ENCODE data around the gene RBCK1. TPM values are rescaled to one million over a fixed set of nuclear protein-coding genes. Genes with fewer than 3 reads are reported as not detected.

Gene RBCK1
- total and polyA plus RNA-seq, 2 of the 4 experiments (the other 2 are of a cell fraction) = 29.9 to 84.2 TPM

DNA sequence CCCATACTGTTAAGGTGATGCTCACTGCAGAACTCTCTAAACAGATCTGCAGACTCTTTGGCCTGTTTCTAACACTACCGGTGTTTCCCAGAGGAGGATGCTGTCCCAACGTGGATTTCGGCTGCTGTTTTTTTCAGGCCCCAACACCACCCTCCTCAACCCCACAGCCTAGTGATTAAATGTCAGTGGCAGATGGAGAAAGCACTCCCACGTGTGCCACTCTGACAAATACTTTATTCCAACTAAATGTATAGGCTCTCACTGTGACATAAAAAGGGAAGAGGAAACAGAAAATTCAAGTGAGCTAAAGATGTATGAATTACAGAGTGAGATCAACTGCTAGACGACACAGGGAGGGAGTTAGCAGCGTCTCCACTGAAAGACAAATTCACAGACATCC, 50.7 kb downstream of the RBCK1 start:
- no peak overlapping the region for H2BK120ac ChIP-seq (ENCODE audit: low read depth, low read length)
- H4K91ac ChIP-seq (ENCODE audit: insufficient read depth, low read depth, low read length) = no peak overlapping the region
- H3K9ac ChIP-seq (ENCODE audit: low read depth, low read length) = no peak overlapping the region
- peaks cover 19% of the 10 kb centered on the region for H3K9me1 ChIP-seq (ENCODE audit: insufficient read depth, low read length)
- H3K79me1 ChIP-seq (ENCODE audit: low read depth in 1 of 2, low read length in 2 of 2) = peaks cover 4 to 70% of the 10 kb centered on the region in 2 experiments; a peak in 3 of 4 replicates
- H3K18ac ChIP-seq (ENCODE audit: low read depth, low read length) = no peak overlapping the region
- H4K5ac ChIP-seq (ENCODE audit: low read depth, low read length) = no peak overlapping the region
- H3K4me2 ChIP-seq (ENCODE audit: low read depth, low read length) = peak overlapping the region; percentile 41
- peaks cover 7% of the 10 kb centered on the region for H3K4me1 ChIP-seq (ENCODE audit: control insufficient read depth, insufficient read depth, low read length)
- WGBS, 2 experiments (ENCODE audit: extremely low coverage in 2 of 2, insufficient read length in 1 of 2) = no CpG with 5 or more reads among the region's 6 CpGs
- no peak overlapping the region for H3K14ac ChIP-seq (replicated peaks; ENCODE audit: low read depth, low read length)
- peaks cover 76% of the 10 kb centered on the region for H4K20me1 ChIP-seq (ENCODE audit: insufficient read depth, low read length)
- dilution Hi-C loops (cut with HindIII; ENCODE audit: low sequenced_read_pairs, unreplicated experiment) (no loop called here), in situ Hi-C loops (cut with MboI; ENCODE audit: low sequenced_read_pairs) (no loop called here), intact Hi-C loops (cut with micrococcal nuclease) (loop anchor here (1.0 to 2.0 kb wide), 2 partner anchors 8 to 64 kb away; no protein-coding TSS in a partner anchor)
- ATAC-seq (ENCODE audit: low read depth) = no peak
- CTCF ChIA-PET = no interaction called here
- H3K4ac ChIP-seq (ENCODE audit: low read depth, low read length) = no peak overlapping the region
- no TSS peak for BruUV-seq (replicated peaks)
- H2BK15ac ChIP-seq (ENCODE audit: low read depth, low read length) = no peak overlapping the region
- no peak overlapping the region for H2AFZ ChIP-seq (replicated peaks; ENCODE audit: low read length, poor library complexity)
- no peak overlapping the region for H3K56ac ChIP-seq (ENCODE audit: extremely low read depth, insufficient read depth, low read length)
- no peaks in the 10 kb centered on the region for H3K9me3 ChIP-seq (ENCODE audit: control insufficient read depth, insufficient read depth, low read length)
- H3K23ac ChIP-seq (ENCODE audit: low read depth, low read length) = 0 out of 2 replicates have a peak overlapping the region, but pooled peaks have one; percentile 4
- no peak overlapping the region for H4K8ac ChIP-seq (ENCODE audit: low read depth in 2 of 2, low read length in 2 of 2)
- peaks cover 2% of the 10 kb centered on the region for H3K36me3 ChIP-seq (ENCODE audit: control insufficient read depth, insufficient read depth, low read length)
- no peak overlapping the region for H2AK9ac ChIP-seq (replicated peaks; ENCODE audit: low read depth, low read length, poor library complexity)
- POLR2A ChIA-PET (ENCODE audit: unreplicated experiment) = no interaction called here
- H3K27me3 ChIP-seq (ENCODE audit: control insufficient read depth, insufficient read depth, low read length) = no peaks in the 10 kb centered on the region
- no peak overlapping the region for H2BK20ac ChIP-seq (ENCODE audit: low read depth, low read length)
- peak overlapping the region; percentile 7 for H2BK5ac ChIP-seq (ENCODE audit: low read depth, low read length, poor library complexity, severe bottlenecking)
- no peak overlapping the region for H3K4me3 ChIP-seq (ENCODE audit: insufficient read depth, low read depth, low read length)
- DNase-seq = no peak
- H3K27ac ChIP-seq (ENCODE audit: insufficient read depth, low read length) = no peak overlapping the region
- H2AK5ac ChIP-seq (ENCODE audit: low read depth, low read length) = no peak overlapping the region
- TF ChIP-seq CHD1 (IDR thresholded peaks at IDR 0.05; ENCODE audit: low read depth, low read length) (no peak), RAD21 (IDR thresholded peaks at IDR 0.05; ENCODE audit: low read length) (0 out of 2 replicates have a peak, but pooled peaks have one; percentile 2)

All from IMR-90 (cell line).